GM12872 (cell line): Measurements from ENCODE around the gene LGI4.

Source experiments
- CTCF ChIP-seq: IDR thresholded peaks from 3 replicates; pipeline ENCODE4 v1.5.1; 2011; ENCODE audit warnings: low read depth, mild to moderate bottlenecking, low read length, moderate library complexity; ENCODE audit not compliant: insufficient read depth

LGI4 gene

GRCh38 chr19:35127871-35128270 is 7.0 kb downstream of the LGI4 start:
- TF ChIP-seq CTCF, result no peak

DNA sequence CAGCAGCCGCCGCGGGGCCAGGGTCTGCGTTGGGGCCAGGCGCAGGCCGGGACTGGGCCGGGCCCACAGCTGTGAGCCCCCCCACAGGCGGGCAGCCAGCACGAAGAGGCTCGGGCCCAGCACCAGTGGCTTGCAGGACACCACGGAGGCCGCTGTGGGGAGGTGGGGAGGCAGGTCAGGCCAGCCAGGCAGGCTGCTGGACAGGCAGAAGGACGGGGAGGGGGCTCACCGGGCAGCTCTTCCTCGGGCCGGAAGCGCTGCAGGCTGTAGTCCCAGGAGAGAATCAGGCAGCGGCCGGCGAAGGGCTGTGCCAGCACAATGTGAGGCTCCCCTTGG is 8.3 kb downstream of the LGI4 start:
- no peak for TF ChIP-seq CTCF

DNA sequence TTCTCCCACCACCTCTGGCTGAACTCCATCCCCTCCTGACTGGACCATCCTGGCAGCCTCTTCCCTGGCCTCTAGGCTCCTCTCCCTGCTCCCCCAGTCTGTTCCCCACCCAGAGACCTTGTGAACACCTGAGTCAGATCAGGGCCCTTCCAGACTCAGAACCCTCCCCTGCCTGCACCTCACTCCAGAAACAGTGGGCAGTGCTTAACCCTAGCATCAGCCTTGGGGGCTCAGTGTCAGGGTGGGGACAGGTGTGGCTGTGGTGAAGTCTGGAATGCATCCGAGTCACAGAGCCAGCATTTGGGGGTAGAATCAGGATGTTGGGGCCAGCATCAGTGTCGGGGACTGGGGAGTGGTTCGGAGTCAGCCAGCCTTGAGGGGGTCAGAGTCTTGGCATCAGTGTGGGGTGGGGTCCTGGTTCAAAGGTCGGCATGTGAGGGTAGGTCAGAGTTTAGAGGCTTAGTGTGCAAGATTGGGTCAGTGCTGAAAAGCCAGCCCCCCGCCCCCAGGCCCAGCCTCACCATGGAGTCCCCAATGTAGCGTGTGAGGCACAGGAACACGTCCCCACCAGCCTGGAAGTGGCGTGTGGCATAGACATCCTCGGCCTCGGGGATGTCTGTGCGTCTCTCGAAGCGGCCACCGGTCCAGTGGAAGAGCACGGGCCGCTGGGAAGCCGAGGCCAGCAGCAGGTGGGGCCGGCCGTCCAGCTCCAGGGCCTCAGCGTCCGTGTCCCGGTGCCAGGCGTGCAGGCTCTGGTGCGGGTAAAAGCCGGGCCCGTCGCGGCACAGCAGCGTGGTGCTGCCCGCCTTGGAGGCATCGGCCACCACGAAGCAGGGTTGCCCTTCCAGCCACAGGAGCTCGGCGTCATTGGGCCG is 8.9 kb downstream of the LGI4 start:
- TF ChIP-seq CTCF, result no peak

- TF ChIP-seq CTCF, result no peak
Observed at GRCh38 chr19:35125270-35125717, 9.6 kb downstream of the LGI4 start.

- no peak for TF ChIP-seq CTCF
Observed at GRCh38 chr19:35124098-35125060, 10.5 kb downstream of the LGI4 start.

DNA sequence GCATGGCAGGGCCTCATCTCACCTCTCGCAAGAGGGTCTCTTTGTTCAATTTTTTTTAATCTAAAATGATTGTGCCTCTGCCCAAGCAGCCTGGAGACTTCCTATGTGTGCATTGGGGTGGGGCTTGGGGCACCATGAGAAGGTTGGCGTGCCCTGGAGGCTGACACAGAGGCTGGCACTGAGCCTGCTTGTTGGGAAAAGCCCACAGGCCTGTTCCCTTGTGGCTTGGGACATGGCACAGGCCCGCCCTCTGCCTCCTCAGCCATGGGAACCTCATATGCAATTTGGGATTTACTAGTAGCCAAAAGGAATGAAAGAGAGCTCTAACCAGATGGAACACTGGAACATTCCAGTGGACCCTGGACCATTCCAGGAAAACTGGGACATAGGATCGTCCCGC is 11.3 kb downstream of the LGI4 start:
- no peak for TF ChIP-seq CTCF
